ENCODE data around the gene BATF2.
A peak's percentile ranks its signal among the peaks of the same experiment; 100 is the strongest.

GRCh38 chr11:64996710-64997380, at the start of gene BATF2:
- TF ChIP-seq CTCF (conservative IDR thresholded peaks at IDR 0.05; ENCODE audit: low read length): peak; percentile 66
- TF ChIP-seq EZH2phosphoT487 (IDR thresholded peaks at IDR 0.05; ENCODE audit: borderline replicate concordance, low read depth, low read length): no peak

All from OCI-LY7 (cell line).